Ectodermal cell (in vitro differentiated cells): ENCODE measurements around the gene NAP1L5.

Experiments used
- H3K27ac ChIP-seq: 2 replicates; pipeline ENCODE4 v1.7.0; 2013; ENCODE audit warnings: mild to moderate bottlenecking, low read depth, low read length; ENCODE audit not compliant: insufficient read depth, poor library complexity, severe bottlenecking
- H3K27me3 ChIP-seq: 2 replicates; pipeline ENCODE4 v1.7.0; 2013; ENCODE audit warnings: mild to moderate bottlenecking, low read length; ENCODE audit not compliant: insufficient read depth, control insufficient read depth, poor library complexity, severe bottlenecking
- H3K36me3 ChIP-seq: one replicate; pipeline ENCODE4 v1.7.0; 2013; ENCODE audit warnings: low read length; ENCODE audit not compliant: control insufficient read depth, insufficient read depth
- H3K4me1 ChIP-seq: one replicate; pipeline ENCODE4 v1.7.0; 2013; ENCODE audit warnings: low read length; ENCODE audit not compliant: control insufficient read depth, insufficient read depth
- H3K4me3 ChIP-seq: 2 replicates; pipeline ENCODE4 v1.7.0; 2013; ENCODE audit warnings: low read depth, low read length, control low read depth; ENCODE audit not compliant: insufficient read depth
- H3K9me3 ChIP-seq: 2 replicates; pipeline ENCODE4 v1.7.0; 2013; ENCODE audit warnings: mild to moderate bottlenecking, low read length, moderate library complexity; ENCODE audit not compliant: control insufficient read depth
- WGBS, 2 experiments: methylation state at CpG; one replicate each; pipeline ENCODE4 v1.1.7; 2013; ENCODE audit warnings: missing lambda C conversion rate in 2 of 2; 5-methylcytosine and 5-hydroxymethylcytosine counted together

NAP1L5 gene

GRCh38 chr4:88645994-88646393 is 51.6 kb downstream of the NAP1L5 start:
- Histone ChIP-seq H3K27ac (no peak overlapping the region), H3K4me1 (no peaks in the 10 kb centered on the region), H3K27me3 (no peaks in the 10 kb centered on the region), H3K9me3 (peaks cover 3% of the 10 kb centered on the region), H3K36me3 (no peaks in the 10 kb centered on the region), H3K4me3 (no peak overlapping the region)
- WGBS, 2 experiments: 90 to 97% methylated on average over 1 of the region's 1 CpG
